OCI-LY1 (cell line): ENCODE results near the gene PMEPA1.

Experiments used
- CTCF ChIP-seq: fragments of 200-600 bp; sonication (generic), shearing (Covaris generic); IDR thresholded peaks from 2 replicates; pipeline ENCODE4 v1.5.1; 2017; ENCODE audit warnings: mild to moderate bottlenecking, antibody characterized with exemption, low read length, moderate library complexity, mixed read lengths
- EZH2 ChIP-seq: fragments of 200-600 bp; sonication (generic), shearing (Covaris generic); IDR thresholded peaks from 2 replicates; pipeline ENCODE4 v1.8.0; 2017; ENCODE audit warnings: borderline replicate concordance, mixed run types, mild to moderate bottlenecking, antibody characterized with exemption, low read length, moderate library complexity, mixed read lengths

GRCh38 chr20:57711826-57712225 lies 2.0 kb upstream of the PMEPA1 start:
- TF ChIP-seq CTCF: no peak
- TF ChIP-seq EZH2: no peak
